GM18517 (cell line): ENCODE data around the gene ADGB.

Experiments used
- ATAC-seq: cut with Tn5 transposase; IDR thresholded peaks from one replicate; pipeline ENCODE4 v1.9.1; 2021; ENCODE audit warnings: mild to moderate bottlenecking, moderate library complexity; ENCODE audit not compliant: unreplicated experiment

Gene ADGB

DNA sequence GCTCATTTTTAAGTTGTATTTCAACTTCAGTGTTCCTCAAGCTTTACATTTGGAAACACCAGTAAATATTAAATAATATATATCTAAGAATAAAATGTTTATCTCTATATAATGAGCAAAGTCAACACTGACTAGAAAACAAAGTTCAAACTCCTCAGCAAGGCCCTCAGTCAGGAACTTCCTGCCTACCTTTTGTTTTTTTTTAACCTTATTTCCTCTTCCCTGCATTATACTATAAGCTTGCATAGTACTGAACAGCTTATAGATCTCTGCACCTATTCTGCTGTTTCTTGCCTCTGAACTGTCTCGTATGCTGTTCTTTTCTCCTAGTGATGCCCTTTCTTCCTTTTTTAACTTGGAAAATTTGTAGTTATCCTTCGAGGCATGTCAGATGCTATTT is 29.6 kb downstream of the ADGB start:
- ATAC-seq: no peak

DNA sequence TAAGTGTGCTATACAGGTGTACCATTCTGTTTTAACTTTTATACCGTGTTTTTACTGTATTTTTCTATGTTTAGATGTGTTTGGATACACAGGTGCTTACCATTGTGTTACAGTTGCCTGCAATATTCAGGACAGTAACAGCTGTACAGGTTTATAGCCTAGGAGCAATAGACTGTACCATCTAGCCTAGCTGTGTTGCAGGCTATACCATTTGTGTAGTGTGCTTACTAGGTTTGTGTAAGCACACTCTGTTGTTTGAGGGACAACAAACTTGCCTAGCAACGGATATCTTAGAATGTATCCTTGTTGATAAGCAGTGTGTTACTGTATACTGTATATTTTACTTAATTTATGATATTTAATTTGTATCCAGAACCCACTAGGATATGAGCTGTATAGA is 35.2 kb downstream of the ADGB start:
- ATAC-seq: no peak

DNA sequence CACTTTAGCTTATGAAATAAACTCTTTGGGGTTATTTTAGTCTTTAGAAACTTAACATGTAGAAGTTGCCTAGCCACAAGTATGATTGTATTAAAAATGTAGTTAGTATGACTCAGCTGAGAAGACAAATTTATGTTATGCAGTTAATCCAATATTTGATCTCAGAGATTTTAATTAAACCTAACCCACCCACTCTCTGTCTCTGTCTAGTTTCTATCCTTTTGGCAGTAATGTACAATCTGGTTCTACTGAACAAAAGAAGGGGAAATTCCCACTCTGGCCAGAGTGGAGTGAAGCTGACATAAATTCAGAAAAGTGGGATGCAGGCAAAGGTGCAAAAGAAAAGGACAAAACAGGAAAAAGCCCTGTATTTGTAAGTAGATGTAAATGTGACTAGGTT is 36.4 kb downstream of the ADGB start:
- no peak for ATAC-seq

DNA sequence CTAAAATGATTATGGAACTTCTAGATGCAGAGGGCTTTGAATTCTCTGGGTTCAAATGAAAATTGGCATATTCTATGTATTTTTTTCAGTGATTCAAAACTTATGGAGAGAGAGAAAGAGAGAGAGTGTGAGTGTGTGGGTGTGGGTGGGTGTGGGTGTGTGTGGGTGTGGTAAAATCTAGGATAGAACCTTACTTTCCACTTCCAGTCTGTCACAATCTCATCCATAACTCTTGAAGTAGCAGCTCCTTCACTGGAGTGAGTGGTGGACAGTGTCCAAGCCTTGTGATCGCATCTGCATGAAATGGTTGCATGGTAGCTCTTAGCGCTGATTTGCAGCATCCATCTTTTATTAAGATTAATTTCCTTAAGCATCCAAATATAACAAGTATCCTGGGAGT is 37.7 kb downstream of the ADGB start:
- no peak for ATAC-seq

DNA sequence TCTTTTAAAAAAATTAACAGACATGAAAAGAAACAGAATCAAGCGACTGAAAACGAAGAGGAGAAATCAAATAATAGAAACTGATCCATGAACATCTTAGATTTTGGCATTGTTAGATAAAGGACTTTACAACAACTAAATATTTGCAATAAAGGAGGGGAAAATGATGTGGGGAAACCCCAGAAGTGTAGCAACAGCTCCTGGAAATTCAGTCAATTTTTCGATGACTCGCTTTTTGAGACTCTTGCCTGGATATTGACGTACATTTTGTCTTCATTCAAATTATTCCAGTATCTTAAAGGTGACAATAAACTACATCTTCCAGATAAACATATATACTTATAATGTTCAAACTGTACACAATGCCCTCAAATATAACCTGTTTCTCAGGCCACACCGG is 44.1 kb downstream of the ADGB start:
- no peak for ATAC-seq

DNA sequence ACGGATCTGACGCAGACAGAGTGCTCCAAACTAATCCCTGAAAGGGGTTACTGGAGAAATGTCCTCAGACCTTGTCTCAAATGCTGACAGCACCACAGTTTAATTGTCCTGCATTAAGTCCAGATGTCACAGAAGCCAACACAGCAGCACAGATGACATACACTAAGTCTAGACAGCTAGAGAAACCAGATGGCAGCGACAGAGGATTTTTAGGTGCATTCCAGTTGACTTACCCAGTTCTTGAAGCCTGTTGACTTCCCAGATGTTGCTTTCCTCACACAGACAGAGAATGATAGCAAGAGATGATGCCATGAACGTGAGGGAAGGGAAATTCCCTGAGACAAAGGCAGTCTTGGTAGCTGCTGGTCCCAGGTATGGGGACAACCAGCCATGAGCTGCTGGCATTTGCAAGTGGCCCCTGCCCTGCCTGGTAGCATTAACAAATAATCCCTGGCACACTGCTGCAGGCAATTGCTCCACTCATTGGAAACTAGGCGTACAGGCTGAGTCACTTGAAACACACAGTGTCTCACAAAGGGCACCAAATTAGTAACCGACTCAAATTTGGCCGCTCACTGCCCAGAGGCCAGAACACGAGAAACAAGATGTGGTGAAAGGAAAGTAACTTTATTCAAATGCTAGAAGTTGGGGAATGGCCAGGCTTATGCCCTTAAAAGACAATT is 52.2 kb downstream of the ADGB start:
- no peak for ATAC-seq

DNA sequence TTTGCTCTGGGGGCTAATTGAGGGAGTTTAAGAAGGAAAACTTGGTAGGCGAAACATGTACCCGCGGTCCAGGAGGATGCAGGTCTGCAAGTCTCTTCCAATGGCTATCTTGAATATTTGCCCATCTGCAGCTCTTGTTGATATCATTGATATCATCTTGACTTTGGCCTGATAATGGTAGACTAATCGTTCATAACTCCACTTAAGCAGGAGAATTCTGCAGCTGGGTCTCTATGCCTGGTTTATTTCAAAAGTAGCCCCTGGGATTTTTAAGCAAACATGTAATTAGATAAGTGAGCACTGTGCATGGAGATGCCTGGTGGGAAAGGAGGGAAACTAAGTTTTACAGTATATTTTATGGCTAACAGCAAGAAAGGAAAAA is 52.7 kb downstream of the ADGB start:
- no peak for ATAC-seq

DNA sequence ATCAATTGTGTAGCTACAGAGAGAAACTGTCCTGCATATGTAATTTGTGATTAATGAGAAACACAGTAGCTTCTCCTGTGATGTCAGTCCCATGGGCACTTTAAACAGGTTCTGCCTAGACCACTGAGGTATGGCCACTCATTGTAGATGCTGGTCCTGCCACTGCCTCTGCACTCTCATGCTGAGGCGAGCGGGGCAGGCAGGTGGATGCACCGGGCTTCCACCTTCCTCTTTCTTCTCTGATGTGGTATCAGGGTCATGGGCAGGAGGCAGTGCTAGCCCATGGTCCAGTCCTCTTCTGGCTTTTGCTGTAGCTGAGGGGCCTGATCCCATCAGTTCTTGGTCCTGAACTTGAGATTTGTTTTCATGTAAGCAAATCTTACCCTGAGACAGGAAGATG is 58.7 kb downstream of the ADGB start:
- no peak for ATAC-seq

DNA sequence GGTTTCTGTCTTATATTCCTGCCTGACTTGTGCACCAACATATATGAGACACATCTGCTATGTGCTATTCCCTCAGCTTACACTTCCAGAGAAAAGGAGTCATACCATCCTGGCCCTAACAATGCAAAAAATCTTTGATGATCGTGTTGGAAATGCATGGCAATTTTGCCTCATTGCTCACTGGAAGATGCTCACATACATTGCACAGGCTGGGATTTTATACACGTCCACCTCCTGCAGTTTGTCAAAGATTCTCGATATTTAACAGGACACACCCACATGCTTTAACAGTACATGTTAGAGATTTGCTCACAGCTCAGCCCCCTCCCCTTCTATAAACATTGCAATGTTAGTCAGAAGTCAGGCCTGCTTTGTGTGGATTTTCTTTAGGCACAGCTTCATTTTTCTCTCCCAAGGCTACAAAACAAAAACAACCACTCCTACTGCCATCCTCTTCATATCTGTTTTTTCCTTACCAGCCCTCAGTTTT is 66.1 kb downstream of the ADGB start:
- no peak for ATAC-seq

DNA sequence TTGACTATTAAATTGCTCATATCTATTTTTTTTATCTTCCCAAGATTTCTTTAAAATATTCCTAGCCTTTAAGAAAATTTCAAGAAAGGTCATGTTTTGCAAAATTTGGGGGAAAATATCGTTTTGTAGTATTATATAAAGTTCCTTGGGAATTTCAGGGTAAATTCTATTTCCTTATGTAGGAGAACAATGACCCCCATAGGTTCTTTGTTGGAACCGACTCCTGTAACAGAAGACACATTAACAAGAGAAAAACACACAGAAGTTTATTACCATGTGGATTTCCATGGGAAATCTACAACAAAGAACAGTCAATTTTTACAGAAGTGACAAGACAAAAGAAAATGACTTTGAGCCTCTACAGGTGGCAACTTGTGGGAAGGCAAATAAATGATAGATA is 68.1 kb downstream of the ADGB start:
- no peak for ATAC-seq

DNA sequence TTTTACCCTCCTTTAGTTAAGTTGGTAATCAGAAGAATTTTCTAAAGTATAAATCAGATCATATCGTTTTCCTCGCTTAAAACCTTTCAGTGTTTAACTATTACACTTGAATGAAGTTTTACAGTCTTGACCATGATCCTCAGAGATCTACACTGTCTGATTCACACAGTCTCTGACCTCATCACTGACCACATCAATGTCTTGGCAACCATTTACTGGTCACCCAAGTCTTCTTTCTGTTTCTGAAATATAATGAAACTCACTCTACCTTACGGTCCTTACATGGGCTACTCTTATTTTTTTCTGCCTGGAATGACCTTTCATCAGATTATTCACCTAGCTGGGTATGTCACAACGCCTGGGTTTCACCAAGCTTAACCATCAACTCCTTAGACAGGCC is 71.4 kb downstream of the ADGB start:
- ATAC-seq: no peak

DNA sequence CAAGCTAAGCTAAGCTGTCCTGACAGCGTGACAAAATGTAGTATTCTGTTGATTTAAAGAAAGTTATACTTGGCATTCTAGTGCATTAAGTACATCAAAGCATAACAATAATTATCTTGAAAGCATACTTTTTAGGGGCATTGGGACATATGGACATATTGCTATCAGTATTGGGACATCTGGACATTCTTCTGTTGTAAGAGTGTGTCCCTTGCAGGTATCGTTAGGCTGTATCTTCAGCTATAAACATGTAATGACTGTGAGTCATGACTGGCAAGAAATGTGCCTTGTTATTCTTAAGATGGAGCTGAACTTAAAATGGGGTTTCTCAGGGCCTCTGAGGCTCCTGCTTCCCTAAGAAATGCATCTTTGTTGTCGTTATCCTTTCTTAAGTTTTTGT is 74.3 kb downstream of the ADGB start:
- ATAC-seq: no peak

DNA sequence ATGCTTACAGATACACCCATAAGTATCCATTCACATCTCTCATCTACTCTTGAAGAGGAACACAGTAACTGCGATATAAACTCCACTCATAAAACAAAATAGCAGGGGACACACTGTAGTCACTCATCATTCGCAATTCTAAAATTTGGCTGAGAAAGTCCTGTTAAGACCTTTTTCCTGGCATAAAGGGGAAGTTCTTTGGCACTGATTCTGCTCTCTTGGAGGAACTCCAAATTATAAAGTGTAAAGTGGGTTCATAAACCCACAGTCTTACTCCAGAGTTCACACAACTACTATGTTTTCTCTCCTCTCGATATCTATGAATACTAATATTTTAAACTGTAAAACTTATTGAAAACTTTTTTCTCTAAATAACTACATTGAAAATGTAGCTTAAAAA is 80.6 kb downstream of the ADGB start:
- ATAC-seq: no peak

DNA sequence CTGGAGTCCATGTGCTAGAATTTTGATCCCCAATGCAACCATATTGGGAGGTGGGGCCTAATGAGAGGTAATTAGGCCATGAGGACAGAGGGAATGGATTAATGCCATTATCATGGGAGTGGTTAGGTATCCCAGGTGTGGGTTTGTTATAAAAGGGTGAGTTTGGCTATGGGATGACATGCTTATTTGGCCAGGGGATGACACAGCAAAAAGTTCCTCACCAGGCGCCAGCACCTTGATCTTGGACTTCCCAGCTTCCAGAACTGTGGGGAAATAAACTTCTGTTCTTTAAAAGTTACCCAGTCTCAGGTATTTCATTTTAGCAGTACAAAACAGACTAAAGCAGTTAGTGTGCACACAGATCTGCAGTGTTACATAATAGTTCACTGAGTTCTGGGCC is 84.1 kb downstream of the ADGB start:
- no peak for ATAC-seq

DNA sequence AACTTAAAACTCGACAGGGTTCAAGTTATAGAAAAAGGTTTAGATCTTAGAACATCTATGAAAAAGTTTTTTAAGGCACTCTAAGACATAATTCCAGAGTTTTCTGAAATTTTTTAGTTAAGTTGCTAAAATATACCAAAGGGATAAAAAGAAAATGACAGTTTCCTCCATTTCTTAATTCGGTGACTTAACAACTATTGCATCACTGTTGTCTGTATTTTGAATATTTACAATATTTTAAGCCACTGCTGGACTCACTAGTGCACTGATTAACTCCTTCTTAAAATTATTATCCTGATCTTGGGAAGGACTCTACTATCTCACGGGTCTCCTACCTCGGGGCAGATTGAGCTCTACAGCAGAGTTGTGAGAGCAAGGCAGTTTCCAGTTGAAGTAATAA is 91.0 kb downstream of the ADGB start:
- no peak for ATAC-seq

DNA sequence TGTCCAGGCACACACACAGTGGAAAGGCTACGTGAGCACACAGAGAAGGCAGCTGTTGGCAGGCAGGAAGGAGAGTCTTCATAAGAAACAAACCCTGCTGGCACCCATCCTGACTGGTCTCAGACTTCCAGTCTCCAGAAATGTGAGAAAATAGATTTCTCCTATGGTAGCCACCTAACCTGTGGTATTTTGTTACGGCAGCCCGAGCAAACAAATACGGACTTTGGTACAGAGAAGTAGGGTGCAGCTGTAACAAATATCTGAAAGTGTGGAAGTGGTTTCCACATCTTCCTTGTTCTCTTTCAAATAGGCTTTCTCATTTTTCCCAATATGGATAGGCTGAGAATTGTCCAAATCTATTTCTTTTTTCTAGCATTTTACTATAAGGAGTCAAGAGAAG is 94.6 kb downstream of the ADGB start:
- no peak for ATAC-seq

DNA sequence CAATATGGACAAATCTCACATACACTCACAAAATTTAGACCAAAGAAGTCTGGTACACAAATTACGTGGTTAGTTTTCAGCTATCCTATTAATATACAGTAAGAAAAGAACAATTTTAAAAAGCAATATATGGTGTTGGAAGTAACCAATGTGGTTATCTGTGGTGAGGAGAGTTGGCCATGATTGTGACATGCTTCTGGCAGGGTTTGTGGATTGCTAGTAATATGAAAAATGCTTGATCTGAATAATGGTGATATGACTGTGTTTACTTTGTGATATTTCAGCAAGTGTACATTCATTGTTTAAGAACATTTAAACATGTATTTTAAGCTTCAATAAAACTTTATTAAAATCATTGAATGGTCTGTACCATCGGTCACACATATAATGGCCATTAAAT is 99.1 kb downstream of the ADGB start:
- no peak for ATAC-seq

DNA sequence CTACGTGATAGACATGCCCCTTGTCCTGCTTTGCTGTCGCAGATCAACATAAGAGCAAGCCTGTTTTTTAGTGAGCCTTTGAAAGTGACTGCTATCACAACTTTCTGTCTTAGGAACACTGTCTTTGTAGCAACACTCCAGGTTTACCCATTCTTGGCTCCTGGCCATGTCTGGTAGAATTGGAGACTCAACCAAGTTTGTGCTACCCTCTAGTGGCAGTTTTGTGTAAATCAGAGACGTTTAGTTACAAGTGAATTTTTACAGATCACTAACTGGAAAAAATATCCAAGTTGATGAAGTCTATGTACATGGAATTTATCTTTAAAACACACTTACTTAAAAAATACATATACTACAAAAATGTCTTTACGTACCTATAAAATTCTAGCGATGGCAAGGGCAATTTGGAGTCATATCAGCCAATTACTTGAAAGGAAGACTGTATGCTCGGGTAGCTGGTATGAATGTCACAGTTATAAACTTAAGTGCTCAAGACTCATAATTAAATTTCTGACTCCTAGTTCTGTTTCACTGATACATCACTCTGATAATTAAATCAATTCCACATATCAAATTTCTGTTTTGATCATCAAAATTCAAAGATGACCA is 101.4 kb downstream of the ADGB start:
- ATAC-seq: peak; percentile 80

DNA sequence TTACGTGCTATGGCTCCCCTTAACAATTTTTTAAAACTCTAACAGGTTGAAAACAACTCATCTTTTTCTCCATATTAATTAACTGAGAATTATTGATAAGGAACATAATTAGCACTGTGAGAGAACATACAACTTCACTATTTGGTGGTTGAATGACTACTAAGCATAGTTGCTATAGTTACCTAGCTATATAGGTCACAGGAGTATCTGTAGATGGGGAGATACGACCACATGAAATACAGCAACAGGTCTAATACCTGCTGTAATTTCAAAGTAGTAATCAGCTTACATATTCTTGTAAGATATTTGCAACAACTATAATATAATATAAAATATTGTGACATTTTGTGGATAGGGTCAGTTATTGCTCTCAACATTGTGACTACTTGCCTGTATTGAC is 102.9 kb downstream of the ADGB start:
- no peak for ATAC-seq

DNA sequence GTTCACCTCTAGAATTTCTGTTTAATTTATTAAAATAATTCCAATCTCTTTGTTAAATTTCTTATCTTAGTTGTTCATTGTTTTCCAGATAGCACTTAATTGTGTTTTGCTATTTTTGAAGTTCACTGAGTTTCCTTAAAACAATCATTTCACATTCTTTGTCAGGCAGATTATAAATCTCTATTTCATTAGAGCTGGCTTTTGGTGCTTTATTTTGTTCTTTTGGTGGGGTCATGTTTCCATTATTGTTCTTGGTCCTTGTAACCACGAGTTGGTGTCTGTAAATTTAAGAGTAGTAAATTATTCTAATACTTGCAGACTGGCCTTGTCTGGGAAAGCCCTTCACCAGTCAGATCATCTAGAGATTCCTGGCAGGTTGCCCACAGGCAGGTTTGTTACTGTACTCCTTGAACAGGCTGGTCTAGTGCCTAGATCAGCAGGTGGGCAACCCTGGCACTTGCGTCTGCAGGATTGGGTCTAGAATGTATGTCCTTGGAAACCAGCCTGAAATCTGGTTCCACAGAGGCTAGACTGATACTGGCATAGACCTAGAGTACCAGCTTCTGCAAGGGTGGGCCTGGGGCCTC is 110.4 kb downstream of the ADGB start:
- no peak for ATAC-seq

DNA sequence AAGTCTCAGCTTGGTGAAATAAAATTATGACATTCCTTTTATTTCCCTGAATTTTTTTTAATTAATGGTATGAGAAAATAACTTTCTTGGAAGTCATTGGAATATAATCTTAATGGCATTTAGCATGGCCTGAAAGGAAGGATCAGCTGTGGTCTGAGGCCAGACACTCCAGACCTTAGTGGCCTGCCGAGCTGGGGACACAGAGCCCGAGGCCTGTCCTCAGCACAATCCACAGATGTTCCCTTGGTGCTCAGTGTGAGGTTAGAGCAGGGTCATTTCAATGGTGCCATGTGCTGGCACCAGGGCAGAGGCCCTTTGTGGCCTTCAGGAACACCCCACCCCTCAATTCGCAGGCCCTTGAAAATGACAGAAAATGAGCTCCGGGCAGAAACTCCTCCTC is 120.6 kb downstream of the ADGB start:
- ATAC-seq: no peak

DNA sequence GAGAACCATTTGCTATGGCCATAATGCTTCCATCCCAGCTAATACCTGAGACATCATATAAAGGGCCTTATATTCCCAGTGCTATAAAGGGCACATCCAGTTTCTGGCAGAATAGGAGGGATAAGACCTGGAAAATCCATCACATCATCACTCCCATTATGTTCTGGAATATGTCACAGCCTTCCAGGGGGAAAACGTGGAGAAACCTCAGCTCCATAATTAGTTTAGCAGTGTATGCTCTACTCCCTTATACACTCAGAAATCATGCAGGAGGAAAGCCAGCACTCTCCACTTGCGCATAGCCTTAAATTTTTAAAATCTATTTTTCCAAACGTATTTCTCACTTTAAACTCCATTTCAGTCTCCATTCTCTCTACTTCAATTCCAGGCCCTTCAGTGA is 140.9 kb downstream of the ADGB start:
- no peak for ATAC-seq

DNA sequence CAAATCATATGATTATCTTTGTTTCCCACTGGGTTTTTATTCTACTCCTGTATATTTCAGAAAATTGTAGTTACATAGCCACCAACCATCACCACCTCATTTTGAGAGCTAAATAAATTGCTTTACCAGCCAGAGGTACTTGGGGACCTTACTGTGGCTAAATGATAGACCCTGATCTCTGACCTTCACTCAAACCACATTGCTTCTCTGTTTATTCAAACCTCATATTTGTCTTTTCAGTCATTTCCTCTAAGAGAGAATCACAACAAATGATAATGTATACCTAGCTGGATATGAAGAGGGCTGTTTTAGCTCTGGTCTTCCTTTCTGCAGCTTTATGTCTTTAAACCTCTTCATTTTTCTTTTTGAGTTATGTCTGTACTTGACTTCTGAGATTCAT is 142.8 kb downstream of the ADGB start:
- ATAC-seq: no peak
